Adrenal gland (tissue), 5 donors: ENCODE measurements around the gene PKP4.

Experiments
- CTCF ChIP-seq, 6 experiments: fragments of 450-650 bp in 4 of 6; fragments of 200-600 bp in 2 of 6; sonication (generic) in 1 of 6; IDR thresholded peaks; 1 replicate in 5 of 6; 2 replicates in 1 of 6; pipeline versions ENCODE4 v1.5.1 to v1.8.0; 2016 to 2021; ENCODE audit warnings: antibody characterized with exemption in 6 of 6, mild to moderate bottlenecking in 2 of 6, moderate library complexity in 1 of 6
- POLR2A ChIP-seq, 2 donors: fragments of 450-650 bp; IDR thresholded peaks; one replicate each; pipeline ENCODE4 v1.6.1; 2017; ENCODE audit warnings: antibody characterized with exemption in 2 of 2, mild to moderate bottlenecking in 2 of 2, moderate library complexity in 1 of 2
- donor health status: DM: no; HTN: no; CAD: no.

DNA sequence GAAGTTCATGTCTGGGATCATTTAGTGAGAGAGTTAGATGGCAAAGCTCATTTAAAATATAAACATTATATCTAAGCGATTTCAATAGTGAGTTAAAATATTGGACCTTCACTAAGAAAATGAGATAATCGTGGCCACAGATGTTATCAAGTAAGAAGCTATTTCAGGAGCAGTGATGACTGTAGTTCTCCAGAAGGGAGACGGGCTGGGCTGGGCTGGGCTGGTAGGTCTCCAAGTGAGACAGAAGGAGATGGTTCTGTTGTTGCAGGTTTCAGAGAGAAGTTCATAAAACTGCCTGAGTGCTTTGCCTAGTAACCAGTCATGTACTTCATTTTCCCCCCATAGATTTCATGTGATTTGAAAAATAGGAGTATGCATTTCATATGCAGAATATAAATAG lies 208.2 kb downstream of the PKP4 start:
- TF ChIP-seq CTCF (IDR thresholded peaks at IDR 0.05) = no peak
- TF ChIP-seq POLR2A (IDR thresholded peaks at IDR 0.05) = no peak
